LNCAP (cell line): ENCODE measurements around the gene REPS2.

Experiments
- TF ChIP-seq, protein P1 (sequence below): fragments of 450-650 bp; IDR thresholded peaks from 2 replicates; pipeline ENCODE4 v1.5.1; 2017; ENCODE audit warnings: mild to moderate bottlenecking

Gene REPS2

GRCh38 chrX:17075004-17075403 lies 128.5 kb downstream of the REPS2 start:
- TF ChIP-seq, protein P1, sequence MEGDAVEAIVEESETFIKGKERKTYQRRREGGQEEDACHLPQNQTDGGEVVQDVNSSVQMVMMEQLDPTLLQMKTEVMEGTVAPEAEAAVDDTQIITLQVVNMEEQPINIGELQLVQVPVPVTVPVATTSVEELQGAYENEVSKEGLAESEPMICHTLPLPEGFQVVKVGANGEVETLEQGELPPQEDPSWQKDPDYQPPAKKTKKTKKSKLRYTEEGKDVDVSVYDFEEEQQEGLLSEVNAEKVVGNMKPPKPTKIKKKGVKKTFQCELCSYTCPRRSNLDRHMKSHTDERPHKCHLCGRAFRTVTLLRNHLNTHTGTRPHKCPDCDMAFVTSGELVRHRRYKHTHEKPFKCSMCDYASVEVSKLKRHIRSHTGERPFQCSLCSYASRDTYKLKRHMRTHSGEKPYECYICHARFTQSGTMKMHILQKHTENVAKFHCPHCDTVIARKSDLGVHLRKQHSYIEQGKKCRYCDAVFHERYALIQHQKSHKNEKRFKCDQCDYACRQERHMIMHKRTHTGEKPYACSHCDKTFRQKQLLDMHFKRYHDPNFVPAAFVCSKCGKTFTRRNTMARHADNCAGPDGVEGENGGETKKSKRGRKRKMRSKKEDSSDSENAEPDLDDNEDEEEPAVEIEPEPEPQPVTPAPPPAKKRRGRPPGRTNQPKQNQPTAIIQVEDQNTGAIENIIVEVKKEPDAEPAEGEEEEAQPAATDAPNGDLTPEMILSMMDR, result no peak

- TF ChIP-seq, protein P1, result no peak
These were observed 130.9 kb downstream of the REPS2 start for GRCh38 chrX:17077361-17077760.

DNA sequence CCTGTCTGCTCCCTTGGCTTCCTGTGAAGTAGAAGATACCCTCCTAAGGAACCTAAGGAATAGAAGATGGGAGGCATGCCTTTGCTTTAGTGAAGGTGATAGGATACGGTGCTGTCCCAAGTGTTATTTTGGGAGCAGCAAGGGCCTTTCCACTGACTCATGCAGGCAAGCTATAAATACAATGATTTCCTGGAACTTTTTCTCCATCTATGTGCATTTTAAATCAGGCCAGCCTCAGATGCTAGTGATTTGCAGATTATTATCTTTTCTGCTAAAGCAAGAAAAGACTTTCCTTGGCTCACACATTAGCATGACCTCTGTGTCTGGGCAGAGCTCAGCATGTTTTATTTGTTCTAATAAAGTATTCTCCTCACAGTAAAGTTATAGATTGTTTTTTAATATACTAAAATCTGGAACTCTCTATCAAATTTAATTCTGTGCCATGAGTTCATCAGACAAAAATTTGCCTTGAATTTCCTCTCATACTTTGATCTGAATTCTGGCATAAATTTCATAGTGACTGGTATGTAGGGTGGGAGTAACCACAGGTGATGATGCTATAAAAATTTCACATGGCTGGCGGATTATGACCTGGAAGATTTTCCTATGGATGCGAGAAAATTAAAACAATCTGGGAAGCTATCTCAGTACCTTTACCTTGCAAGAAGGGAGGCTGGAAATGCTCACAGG lies 131.7 kb downstream of the REPS2 start:
- TF ChIP-seq, protein P1, result no peak

- TF ChIP-seq, protein P1, result no peak
These were observed 135.1 kb downstream of the REPS2 start for GRCh38 chrX:17081511-17081910.

DNA sequence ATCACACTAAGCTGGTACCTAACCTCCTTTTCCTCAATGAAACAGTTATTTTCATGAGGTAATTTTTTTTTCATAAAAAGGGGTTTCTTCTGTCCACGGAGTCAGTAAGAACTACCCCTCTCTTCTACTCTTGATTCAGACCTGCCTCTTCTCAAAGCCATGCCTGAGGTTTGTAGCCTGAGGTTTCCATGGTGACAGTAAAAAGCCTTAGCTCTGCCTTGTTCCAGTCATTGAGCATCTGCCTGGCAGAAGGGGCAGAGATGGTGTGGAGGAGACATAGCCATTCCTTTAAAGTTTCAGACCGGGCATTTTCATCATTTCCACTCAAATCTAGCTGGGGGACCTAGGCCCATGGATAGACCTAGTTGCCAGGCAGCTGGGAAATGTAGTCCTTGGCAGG lies 135.5 kb downstream of the REPS2 start:
- TF ChIP-seq, protein P1, result no peak

DNA sequence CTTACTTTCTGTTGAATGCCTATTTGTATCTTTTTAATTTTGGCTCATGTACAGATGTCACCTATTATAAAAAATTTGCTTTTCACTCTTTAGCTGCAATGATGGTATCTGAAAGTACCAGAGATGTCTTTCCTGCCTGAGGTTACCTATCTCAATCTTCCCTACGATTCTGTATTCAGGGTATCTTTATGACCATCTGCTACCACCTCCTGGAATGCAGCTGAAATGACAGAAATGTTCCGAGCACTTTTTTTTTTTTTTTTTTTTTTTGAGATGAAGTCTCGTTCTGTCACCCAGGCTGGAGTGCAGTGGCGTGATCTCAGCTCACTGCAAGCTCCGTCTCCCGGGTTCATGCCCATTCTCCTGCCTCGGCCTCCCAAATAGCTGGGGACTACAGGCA lies 136.4 kb downstream of the REPS2 start:
- TF ChIP-seq, protein P1, result peak; percentile 33; the same call in 1 of the 2 replicates

- TF ChIP-seq, protein P1, result no peak
These were observed 139.9 kb downstream of the REPS2 start for GRCh38 chrX:17086317-17086716.

DNA sequence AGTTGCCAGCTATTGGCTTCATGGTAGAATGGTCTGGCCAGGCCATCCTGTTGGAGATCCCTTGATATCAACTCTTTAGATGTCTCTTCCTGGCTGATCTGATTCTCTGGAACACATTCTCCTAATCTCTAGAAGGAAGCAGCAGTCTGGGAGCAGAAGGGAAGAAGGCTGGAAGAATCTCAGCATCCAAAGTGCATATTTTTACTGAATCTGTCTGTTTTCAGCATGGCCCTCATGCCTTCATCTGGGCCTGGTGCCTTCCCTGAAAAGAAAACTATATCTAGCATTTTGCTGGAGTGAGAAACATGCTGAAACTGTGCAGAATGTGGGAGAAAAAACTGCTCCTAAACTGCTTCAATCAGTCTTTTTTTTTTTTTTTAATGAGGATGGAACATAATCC lies 148.7 kb downstream of the REPS2 start:
- TF ChIP-seq, protein P1, result no peak
